Measurements from ENCODE around the gene ACSM5.
"Not testable (repeated sequence)": the region's sequence is repeated elsewhere in the genome, so short reads cannot be mapped to it uniquely, and the experiment has no call there.

GRCh38 chr16:20483989-20484388 lies 74.7 kb downstream of the ACSM5 start:
- not testable (repeated sequence) for TF ChIP-seq CTCF, POLR2A, POLR2AphosphoS5, EP300 (IDR thresholded peaks at IDR 0.05)
